DOHH2 (cell line): Measurements from ENCODE around the gene CLCN1.

Experiments used
- CTCF ChIP-seq: fragments of 200-600 bp; sonication (generic); IDR thresholded peaks from one replicate; pipeline ENCODE4 v1.5.1; 2014; ENCODE audit warnings: antibody characterized with exemption, mild to moderate bottlenecking, low read depth, low read length; ENCODE audit not compliant: poor library complexity, severe bottlenecking
- EZH2phosphoT487 ChIP-seq: fragments of 200-600 bp; sonication (generic); IDR thresholded peaks from 2 replicates; pipeline ENCODE4 v1.6.1; 2017; ENCODE audit warnings: borderline replicate concordance, mild to moderate bottlenecking, antibody characterized with exemption, low read length, moderate library complexity, mixed read lengths

- TF ChIP-seq CTCF, result no peak
- no peak for TF ChIP-seq EZH2phosphoT487
Measured at GRCh38 chr7:143308632-143309031, 7.3 kb upstream of the CLCN1 start.
